Breast epithelium (tissue), 3 donors: ENCODE data around the gene MYLK.
A peak's percentile ranks its signal among the peaks of the same experiment; 100 is the strongest.

ENCODE experiments used
- POLR2AphosphoS5 ChIP-seq, 3 donors: sonication (generic); formaldehyde crosslinking; IDR thresholded peaks; one replicate each; pipeline ENCODE4 v1.6.1; 2017; ENCODE audit warnings: antibody characterized with exemption in 3 of 3
- TF ChIP-seq, protein P1 (sequence below), 3 donors: fragments of 450-650 bp; IDR thresholded peaks; one replicate each; pipeline ENCODE4 v1.5.1; 2016 to 2017; ENCODE audit warnings: antibody characterized with exemption in 3 of 3, mild to moderate bottlenecking in 3 of 3, moderate library complexity in 3 of 3

DNA sequence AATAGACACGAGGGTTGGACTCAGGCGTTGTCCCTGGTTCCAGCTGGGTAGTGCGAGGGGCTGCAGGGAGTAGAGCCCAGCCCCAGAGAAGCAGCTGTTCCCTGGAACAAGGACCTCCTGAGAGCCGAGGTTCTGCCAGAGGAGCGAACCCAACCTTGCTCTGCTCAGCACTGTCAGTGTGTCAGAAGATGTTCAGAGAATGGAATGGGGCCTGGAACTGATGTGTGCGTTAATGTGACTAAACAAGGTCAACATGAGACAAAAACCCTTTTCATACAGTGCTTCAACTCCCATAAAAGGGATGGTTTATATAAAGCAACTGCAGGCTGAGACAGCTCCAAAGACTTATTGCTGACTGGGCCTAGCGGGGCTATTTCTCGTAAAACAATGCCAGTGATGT lies 263.8 kb downstream of the MYLK start:
- TF ChIP-seq, protein P1, sequence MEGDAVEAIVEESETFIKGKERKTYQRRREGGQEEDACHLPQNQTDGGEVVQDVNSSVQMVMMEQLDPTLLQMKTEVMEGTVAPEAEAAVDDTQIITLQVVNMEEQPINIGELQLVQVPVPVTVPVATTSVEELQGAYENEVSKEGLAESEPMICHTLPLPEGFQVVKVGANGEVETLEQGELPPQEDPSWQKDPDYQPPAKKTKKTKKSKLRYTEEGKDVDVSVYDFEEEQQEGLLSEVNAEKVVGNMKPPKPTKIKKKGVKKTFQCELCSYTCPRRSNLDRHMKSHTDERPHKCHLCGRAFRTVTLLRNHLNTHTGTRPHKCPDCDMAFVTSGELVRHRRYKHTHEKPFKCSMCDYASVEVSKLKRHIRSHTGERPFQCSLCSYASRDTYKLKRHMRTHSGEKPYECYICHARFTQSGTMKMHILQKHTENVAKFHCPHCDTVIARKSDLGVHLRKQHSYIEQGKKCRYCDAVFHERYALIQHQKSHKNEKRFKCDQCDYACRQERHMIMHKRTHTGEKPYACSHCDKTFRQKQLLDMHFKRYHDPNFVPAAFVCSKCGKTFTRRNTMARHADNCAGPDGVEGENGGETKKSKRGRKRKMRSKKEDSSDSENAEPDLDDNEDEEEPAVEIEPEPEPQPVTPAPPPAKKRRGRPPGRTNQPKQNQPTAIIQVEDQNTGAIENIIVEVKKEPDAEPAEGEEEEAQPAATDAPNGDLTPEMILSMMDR (IDR thresholded peaks at IDR 0.05) = no peak
- TF ChIP-seq POLR2AphosphoS5 (IDR thresholded peaks at IDR 0.05) = peak in 2 of 3 donors; percentile 31 to 77
